GM18520 (cell line): ENCODE measurements around the gene MAGEA9B.
A peak's percentile ranks its signal among the peaks of the same experiment; 100 is the strongest.
"Not testable (repeated sequence)": the region's sequence is repeated elsewhere in the genome, so short reads cannot be mapped to it uniquely, and the experiment has no call there.

Experiments used
- ATAC-seq: cut with Tn5 transposase; IDR thresholded peaks from one replicate; pipeline ENCODE4 v1.9.1; 2021; ENCODE audit not compliant: unreplicated experiment

Gene MAGEA9B

GRCh38 chrX:149572743-149573142, 14.5 kb downstream of the MAGEA9B start:
- ATAC-seq, result no peak

DNA sequence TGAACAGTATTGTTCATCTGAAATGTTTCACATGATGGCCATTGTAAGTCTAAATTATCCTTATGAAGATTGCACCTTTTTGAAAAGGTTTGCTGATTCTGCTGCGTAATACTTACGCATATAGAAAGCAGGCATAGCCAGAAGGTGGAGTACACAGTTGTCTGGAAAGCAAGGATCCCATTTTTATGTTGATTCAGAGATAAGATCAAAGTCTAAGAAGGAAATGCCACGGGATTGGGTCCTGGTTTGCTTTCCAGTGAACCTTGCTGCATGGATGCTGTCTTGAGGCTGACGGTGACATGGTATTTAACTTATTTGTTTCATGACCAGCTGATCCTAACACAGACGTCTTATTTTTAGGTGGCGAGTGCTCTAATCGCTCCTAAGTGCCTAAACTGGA, 15.5 kb downstream of the MAGEA9B start:
- no peak for ATAC-seq

- no peak for ATAC-seq
These were observed 16.6 kb downstream of the MAGEA9B start for GRCh38 chrX:149570668-149571067.

DNA sequence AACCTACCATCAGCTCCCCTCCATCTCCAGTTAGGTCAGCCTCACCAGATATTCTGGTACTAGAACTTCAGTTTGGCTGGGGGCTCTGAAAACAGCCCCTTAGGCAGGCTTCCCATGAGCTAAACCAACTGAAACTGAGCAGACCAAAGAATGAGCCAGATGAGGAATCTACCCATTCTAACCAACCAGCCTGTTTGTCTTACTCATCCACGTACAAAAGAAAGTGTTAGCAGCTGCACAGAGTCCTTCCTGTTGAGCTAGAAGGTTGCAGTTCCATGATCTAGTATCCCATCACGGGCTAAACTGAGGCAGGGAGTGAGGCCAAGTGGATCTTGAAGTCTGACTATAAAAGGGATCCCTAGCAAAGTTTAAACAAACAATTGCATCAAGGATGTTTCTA, 17.5 kb downstream of the MAGEA9B start:
- no peak for ATAC-seq

- no peak for ATAC-seq
These were observed 18.5 kb downstream of the MAGEA9B start for GRCh38 chrX:149568701-149569296.

DNA sequence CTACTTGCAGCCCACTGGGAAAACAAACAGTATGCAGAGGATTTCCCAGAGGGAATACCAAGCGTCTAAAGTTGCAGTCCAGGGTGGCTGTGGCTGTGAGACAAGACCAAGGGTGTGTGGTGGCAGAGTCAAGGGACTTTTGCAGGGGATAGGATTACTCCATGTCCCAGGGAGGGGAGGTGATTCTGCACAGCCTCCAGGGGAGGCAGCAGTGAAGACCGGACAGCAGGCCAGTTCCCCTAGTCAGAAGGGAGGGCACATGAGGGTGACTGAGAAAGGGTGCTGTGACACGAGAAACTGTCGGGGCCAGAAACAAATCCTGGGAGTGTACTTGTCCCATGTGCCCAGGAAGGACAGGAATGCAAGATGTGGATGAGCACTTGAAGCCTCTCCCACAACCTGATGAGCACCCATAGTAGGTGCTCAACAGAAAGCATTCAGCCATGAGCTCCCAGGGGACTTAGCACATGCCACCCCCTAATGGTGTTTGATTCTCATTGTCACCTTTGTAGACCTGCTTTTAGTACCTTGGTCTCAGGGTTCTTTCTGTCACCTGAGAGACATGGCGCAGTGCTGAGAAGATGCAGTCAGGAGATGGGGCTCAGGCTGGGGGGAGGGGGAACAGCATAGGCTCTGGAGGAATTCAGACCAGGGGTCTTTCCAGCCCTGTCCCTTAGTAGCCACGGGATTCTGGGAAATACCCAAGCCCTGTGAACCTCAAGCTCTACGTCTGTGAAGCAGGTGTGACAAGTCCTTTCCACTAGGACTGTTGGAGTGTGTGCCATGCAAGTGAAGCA, 19.4 kb downstream of the MAGEA9B start:
- ATAC-seq, result no peak

- no peak for ATAC-seq
These were observed 23.9 kb downstream of the MAGEA9B start for GRCh38 chrX:149563359-149563758.

DNA sequence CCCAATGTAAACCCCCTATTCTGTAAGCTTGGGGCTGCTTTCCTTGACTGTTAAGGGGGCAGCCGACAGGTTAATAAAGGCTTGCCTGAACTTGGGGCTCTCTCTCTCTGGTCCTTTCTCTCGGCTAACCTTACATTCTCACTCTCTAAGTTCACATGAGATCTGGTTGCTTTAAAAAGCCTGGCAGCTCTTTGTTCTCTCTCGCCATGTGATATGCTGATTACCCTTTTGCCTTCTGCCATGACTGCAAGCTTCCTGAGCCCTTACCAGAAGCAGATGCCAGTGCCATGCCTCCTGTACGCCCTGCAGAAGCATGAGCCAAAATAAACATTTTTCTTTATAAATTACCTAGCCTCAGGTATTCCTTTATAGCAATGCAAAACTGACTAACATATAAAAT, 32.0 kb downstream of the MAGEA9B start:
- not testable (repeated sequence) for ATAC-seq

DNA sequence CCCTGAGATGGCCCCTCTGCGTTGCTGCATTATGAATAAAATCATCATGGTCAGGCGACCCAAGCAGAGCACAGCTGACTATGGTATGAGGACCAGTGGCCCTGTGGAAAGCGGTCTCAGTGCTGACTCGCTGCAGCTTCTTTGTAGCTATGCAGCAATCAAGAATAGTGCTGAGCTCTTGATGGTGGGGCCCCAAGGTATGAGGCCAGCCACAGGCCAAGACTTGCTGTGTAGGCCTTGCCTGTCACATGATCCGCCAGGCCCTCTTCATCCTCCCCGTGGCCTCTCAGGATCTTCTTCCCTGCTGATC, 35.4 kb downstream of the MAGEA9B start:
- ATAC-seq, result not testable (repeated sequence)

DNA sequence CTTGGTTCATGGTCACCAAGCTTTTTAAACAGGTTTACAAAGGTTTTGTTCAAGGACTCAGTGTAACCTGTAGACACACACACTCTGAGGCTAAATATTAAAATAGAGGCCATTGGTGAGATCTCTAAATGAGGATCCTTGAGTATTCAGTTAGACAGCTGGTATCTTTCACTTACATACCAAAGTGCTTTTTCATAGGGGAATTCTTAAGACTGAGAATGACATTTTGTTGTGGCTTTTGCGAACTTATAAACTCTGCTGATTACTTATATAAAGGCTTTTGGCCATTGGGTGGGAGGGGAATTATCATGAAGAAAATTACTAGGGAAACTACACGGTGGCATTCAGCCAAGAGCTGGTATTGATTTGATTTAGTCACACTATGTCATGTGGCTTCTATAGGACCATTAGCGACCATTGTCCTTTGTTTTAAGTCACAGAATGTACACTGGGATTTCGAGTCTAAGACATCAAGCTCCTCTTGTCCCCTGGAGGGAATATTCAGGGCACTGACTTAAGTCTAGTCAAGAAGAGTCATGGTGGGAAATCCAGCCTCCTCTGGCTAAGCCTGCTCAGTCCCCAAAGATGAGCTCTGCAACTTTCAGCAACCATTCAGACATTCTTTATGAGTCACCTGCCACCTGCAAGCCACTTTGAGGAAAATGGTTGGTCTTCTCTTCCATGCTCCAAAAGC, 35.9 kb downstream of the MAGEA9B start:
- ATAC-seq, result peak; percentile 45

- not testable (repeated sequence) for ATAC-seq
These were observed 36.8 kb downstream of the MAGEA9B start for GRCh38 chrX:149550454-149550853.

GRCh38 chrX:149549701-149550100, 37.6 kb downstream of the MAGEA9B start, which contains the start of gene HSFX3:
TSS of gene HSFX3 (minus strand) at chrX:149549924. CDS start at chrX:149549852, 72 bp downstream.
- not testable (repeated sequence) for ATAC-seq

GRCh38 chrX:149547782-149548181, 39.5 kb downstream of the MAGEA9B start:
- not testable (repeated sequence) for ATAC-seq

- not testable (repeated sequence) for ATAC-seq
These were observed 40.3 kb downstream of the MAGEA9B start for GRCh38 chrX:149546962-149547361.

DNA sequence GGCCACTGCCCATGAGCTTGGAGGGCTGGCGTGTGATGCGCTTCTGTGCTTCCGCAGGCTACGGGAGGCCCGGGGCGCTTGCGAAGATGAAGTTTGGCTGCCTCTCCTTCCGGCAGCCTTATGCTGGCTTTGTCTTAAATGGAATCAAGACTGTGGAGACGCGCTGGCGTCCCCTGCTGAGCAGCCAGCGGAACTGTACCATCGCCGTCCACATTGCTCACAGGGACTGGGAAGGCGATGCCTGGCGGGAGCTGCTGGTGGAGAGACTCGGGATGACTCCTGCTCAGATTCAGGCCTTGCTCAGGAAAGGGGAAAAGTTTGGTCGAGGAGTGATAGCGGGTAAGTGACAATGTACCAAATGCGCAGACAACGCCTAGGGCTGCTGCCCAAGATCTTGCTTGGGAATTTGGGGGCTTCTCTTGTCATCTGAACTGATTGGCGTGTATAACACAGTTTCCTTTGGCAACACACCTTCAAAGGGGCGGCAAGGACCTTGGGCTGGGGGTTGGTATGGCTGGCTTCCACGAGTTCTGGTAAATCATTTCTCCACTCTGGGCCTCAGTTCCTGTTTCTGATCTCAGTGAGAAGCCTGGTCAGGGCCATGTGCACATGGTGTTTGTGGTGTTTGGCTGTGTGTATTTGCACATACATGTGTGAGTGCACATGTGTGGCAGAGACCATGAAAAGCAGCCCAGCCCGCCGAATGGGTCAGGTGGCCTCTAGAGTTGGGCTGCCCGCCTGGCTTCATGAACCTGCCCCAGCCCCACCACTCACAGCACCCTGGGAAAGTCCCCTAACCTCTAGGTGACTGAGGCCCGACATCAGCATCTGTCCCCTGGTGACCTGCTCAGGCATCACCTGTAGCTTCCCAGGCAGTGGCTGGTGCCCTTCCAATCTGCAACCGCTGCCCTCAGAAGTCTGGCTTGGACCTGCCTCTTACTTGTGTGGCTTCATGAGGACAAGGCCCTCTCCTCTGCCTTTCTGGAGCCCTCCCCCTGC, 41.4 kb downstream of the MAGEA9B start:
- not testable (repeated sequence) for ATAC-seq

DNA sequence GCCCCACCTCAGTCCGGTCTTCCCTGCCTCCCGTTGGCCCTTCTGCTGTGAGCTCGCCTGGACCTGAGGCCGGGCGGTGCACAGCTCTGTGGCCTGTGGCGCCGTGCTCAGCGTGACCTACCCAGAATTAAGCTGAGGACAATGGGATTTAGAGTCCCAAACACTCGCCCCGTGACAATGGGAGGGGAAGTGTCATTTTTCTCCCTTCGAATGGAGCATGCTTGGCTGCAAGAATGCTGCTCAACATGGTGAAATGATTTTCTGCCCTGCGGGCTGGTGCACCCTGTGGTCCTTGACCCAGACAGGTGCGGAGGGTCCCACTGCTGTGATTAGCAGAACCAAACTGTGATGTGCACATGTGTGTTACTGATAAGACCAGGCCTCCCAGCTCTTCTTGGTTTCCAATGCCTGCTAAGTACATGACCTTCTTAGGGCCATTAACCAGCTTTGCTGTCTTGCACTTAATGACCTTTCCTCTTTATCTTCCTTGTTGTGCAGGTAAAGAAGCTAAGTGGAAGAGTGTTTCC, 45.7 kb downstream of the MAGEA9B start:
- no peak for ATAC-seq

DNA sequence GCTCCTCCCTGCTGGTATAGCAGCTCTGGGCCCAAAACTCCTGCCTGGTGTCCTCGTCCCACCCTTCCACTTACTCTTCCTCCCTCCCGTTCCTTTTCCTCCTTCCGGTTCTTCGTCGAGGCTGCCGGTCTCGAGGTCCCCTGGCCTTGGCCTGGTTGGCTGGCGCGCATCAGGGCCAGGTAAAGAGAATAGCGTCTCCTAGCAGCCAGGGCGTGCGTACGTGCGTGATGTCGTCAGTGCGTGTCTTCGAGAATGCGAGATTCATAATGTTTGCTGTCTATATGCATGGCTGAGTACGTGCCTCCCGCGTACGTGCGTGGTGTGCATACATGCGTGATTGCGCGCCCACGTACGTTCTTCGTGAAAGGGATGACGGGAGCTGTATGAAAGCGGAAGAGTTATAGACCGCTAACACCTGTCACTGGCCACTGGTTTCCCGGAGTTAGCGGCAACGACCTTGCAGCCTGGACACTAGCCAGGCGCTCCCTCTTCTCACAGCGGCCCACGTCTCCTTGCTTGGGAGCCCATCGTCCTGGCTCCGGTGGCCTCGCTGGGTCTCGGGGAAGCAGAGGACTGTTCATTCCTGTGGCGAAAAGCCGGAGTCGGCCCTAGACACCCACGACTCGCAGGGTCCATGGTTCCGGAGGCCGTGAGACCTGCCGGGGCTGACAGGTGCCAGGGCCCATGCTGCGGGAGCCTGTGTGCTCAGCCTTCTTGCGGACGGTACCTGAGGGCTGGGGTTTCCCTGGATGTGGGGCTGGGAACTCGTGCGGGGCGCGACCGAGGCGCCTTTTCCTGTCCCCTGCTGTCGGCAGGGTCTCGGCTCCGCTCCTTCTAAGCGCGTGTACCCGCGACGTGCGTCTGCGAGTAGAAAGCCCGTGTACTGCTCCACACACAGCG, 46.4 kb downstream of the MAGEA9B start, which contains the start of gene EOLA1:
Gene EOLA1, plus strand, starts transcription at position 392 of the 900 bp plus-strand sequence. CDS start 4,619 bp downstream, outside the sequence.
- ATAC-seq, result peak; percentile 88

DNA sequence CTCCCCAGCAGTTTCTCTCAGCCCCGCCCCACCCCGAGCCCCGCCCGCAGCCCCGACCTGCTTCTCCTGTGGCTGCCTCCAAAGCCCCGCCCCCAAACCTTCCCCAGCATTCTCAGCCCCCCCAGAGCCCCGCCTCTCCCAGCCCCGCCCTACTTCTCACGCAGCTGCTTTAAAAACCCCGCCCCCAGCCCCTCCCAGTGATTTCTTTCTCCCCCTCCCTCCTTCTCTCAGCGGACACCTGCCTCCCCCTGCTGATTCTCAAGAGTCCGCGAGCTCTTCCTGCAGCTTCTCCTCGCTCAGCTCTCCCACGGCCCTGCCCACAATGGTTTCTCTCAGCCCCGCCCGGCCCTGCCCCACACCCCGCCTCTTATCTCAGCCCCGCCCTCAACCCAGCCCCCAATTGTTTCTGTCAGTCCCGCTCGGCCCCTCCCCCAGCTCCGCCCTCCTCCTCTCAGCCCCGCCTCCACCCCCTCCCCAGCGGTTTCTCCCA, 47.1 kb downstream of the MAGEA9B start:
- ATAC-seq, result peak; percentile 5
